HG03439 (cell line): Measurements from ENCODE around the gene IL34.

Experiments
- ATAC-seq: cut with Tn5 transposase; IDR thresholded peaks from one replicate; pipeline ENCODE4 v1.9.1; 2021; ENCODE audit warnings: mild to moderate bottlenecking, moderate library complexity; ENCODE audit not compliant: unreplicated experiment

Gene IL34

GRCh38 chr16:70687102-70687511 is 40.7 kb downstream of the IL34 start:
- no peak for ATAC-seq

GRCh38 chr16:70687671-70688245 is 41.4 kb downstream of the IL34 start:
- ATAC-seq = no peak

- no peak for ATAC-seq
These were observed 41.9 kb downstream of the IL34 start for GRCh38 chr16:70688246-70688742.

- ATAC-seq = no peak
These were observed 42.9 kb downstream of the IL34 start for GRCh38 chr16:70689035-70689969.

- ATAC-seq = no peak
These were observed 43.9 kb downstream of the IL34 start for GRCh38 chr16:70689970-70690891.

GRCh38 chr16:70691223-70692129 is 45.1 kb downstream of the IL34 start:
- ATAC-seq = no peak

- ATAC-seq = no peak
These were observed 45.9 kb downstream of the IL34 start for GRCh38 chr16:70692130-70692872.

GRCh38 chr16:70692873-70693671 is 46.7 kb downstream of the IL34 start:
- ATAC-seq = no peak

- ATAC-seq = no peak
These were observed 47.9 kb downstream of the IL34 start for GRCh38 chr16:70694088-70694867.

GRCh38 chr16:70694868-70695218 is 48.5 kb downstream of the IL34 start:
- ATAC-seq = no peak

- no peak for ATAC-seq
These were observed 49.1 kb downstream of the IL34 start for GRCh38 chr16:70695331-70696070.

GRCh38 chr16:70696355-70696754 is 50.0 kb downstream of the IL34 start:
- ATAC-seq = no peak

GRCh38 chr16:70696952-70697593 is 50.7 kb downstream of the IL34 start:
- no peak for ATAC-seq

- no peak for ATAC-seq
These were observed 51.3 kb downstream of the IL34 start for GRCh38 chr16:70697594-70698170.

GRCh38 chr16:70698901-70699300 is 52.5 kb downstream of the IL34 start:
- ATAC-seq = no peak

- no peak for ATAC-seq
These were observed 53.3 kb downstream of the IL34 start for GRCh38 chr16:70699696-70700095.
